ENCODE data around the gene EBLN2. TPM values are rescaled to one million over a fixed set of nuclear protein-coding genes. Genes with fewer than 3 reads are reported as not detected.

The EBLN2 gene
- total RNA-seq, 1 donor = 5.8 TPM

DNA sequence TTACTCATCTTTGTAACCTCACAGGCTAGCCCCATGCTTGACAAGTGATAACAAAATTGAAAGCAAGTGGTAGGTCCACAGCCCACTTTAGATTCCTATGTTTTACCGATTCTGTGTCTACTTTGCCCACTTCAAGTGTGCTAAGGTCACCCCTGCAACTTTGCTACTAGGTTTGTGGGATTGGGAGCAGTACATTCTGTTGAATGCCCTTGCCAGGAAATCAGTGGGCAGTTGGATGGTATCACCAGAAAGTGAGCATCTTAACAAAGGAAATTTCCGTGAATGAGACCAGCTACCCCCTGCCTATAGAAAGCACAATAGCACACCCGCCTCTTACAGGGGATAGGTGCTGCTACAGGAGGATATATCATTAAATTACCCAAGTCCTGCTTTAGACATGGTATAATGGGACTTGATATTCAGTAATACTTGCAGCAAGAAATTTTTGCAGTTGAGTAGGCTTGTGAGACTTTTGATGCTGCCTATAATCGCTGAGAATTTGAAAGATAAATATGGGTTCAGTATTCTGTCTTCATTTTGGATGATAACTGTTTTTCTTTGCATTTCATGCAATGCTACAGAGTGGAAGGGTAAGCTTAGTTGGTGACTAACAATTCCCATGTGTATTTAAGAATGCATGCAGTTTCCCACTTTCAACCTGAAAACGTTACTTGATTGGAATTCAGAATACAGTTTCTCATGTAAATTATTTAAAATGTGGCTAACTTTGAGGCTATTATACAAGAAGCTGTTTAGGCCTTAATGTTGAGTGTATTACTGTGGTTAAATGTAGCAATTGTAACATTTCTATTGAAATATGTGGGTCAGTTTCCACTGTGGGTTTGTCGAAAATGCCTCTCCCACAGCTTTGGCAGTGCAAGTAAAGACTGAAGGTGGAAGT, 9.5 kb downstream of the EBLN2 start:
- peak; percentile 87 for DNase-seq (ENCODE audit: low read depth)
- TF ChIP-seq, protein P1, sequence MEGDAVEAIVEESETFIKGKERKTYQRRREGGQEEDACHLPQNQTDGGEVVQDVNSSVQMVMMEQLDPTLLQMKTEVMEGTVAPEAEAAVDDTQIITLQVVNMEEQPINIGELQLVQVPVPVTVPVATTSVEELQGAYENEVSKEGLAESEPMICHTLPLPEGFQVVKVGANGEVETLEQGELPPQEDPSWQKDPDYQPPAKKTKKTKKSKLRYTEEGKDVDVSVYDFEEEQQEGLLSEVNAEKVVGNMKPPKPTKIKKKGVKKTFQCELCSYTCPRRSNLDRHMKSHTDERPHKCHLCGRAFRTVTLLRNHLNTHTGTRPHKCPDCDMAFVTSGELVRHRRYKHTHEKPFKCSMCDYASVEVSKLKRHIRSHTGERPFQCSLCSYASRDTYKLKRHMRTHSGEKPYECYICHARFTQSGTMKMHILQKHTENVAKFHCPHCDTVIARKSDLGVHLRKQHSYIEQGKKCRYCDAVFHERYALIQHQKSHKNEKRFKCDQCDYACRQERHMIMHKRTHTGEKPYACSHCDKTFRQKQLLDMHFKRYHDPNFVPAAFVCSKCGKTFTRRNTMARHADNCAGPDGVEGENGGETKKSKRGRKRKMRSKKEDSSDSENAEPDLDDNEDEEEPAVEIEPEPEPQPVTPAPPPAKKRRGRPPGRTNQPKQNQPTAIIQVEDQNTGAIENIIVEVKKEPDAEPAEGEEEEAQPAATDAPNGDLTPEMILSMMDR (IDR thresholded peaks at IDR 0.05; ENCODE audit: insufficient read depth, low read length) = no peak
- no peak overlapping the region for H3K4me3 ChIP-seq (ENCODE audit: low read depth, low read length)

DNA sequence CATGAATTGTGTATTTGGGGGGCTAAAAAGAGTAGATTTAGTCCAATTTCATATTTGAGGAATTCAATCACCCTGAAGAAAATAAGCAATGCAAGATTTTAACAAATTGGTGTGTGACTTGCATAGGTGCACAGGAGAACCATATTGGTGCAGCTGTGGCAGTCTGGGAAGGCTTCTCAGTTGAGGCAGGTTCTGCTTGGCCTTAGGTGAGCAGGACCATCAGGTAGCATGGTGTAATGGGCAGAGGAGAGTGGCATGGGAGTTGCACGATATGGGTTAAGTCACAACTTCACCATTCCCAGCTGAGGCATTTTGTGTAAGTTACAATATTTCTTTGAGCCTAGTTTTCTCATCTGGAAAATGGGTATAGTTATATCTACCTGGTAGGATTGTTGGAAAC, 10.5 kb downstream of the EBLN2 start:
- no peak overlapping the region for H3K4me3 ChIP-seq (ENCODE audit: low read depth, low read length)
- TF ChIP-seq, protein P1 (IDR thresholded peaks at IDR 0.05; ENCODE audit: insufficient read depth, low read length) = no peak
- DNase-seq (ENCODE audit: low read depth) = no peak

DNA sequence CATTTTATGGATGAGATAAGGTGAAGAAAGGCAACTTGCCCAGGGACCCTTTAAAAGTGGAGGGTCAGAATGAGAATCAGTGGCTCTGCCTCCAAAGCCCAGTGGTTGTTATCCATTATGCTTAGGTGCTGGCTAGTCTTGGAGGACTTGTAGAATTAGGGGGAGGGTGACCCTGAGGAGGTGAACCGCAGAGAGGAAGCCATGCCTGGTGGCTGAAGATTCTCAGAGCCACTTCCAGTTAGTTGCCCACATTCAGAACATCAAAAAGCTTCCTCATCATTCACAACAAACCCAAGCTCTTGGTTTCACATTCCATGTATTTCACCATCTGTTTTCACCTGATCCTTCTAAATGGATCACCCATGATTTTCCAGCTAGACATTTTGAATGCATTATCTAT, 11.2 kb downstream of the EBLN2 start:
- TF ChIP-seq, protein P1 (IDR thresholded peaks at IDR 0.05; ENCODE audit: insufficient read depth, low read length) = no peak
- H3K4me3 ChIP-seq (ENCODE audit: low read depth, low read length) = no peak overlapping the region
- no peak for DNase-seq (ENCODE audit: low read depth)

DNA sequence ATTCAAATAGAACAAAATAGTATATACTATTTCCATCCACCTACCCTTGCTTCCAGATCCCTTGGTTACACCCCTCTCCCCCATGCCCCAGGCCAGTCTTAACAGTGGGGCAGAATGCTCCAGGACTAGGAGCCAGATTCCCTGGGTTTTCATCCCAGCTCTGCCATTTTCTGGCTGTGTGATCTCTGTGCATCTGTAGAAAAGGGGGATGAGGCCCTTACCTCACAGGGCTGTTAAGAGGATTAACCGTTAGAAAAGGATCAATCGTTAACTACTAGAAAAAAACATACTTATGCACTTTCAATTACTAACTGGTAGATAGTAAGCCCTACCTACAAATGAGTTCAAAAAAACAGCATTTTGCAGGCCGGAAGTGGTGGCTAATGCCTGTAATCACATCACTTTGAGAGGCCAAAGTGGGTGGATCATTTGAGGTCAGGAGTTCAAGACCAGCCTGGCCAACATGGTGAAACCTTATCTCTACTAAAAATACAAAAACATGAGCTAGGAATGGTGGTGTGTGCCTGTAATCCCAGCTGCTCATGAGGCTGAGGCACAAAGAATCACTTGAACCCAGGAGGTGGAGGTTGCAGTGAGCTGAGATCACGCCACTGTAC, 11.7 kb downstream of the EBLN2 start:
- DNase-seq (ENCODE audit: low read depth) = peak; percentile 51
- H3K4me3 ChIP-seq (ENCODE audit: low read depth, low read length) = no peak overlapping the region
- TF ChIP-seq, protein P1 (IDR thresholded peaks at IDR 0.05; ENCODE audit: insufficient read depth, low read length) = no peak

DNA sequence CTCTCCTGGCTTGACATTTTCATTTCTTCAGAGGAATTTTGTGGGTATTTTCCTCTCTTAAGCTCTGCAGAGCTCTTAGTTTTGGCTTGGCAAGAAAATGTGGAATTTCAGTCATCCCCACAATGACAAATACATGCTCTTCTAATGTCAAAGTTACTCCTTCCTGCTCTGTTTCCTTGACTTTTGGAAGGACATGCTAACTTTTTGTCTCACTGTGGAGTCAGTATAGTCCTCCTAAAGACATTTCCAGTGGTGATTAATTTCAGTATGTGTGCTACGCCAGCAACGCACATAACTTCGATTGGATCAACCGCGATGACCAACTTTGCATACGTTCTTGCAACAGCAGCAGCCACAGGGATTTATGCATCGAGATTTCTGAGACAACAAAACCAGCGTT, 13.3 kb downstream of the EBLN2 start:
- TF ChIP-seq, protein P1 (IDR thresholded peaks at IDR 0.05; ENCODE audit: insufficient read depth, low read length) = no peak
- H3K4me3 ChIP-seq (ENCODE audit: low read depth, low read length) = no peak overlapping the region
- DNase-seq (ENCODE audit: low read depth) = no peak

DNA sequence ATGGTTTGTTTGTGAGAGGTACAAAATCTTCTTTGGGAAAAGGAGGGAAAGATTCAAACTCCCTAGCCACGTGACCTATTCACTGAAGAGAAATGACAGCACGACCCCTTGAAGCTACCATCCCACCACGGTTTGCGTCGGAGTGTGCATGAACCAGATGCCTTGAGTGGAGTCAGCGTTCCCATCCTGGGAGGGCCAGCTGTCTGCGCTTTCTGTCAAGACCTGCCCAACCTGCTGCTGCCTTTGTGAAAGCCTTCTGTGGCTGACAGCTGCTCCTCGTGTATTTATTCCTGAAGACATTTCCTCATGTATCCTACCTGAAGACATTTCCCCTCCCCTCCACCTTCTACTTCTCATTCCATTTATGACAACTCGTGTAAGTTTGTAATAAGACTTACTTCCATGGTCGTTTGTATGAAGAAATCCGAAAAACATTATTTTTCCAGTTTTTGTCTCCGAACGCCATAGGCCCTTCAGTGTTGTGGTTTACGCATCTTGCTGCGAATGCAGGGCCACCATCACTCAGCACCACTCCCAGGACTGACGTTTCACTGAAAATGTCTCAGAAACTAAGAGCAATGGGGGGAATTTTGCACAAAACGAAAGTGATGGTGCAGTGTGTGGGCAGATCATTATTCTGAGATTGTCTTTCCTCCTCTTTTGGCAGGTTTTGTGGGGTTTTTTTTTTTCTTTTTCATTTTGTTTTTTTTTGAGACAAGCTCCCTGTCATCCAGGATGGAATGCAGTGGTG, 18.9 kb downstream of the EBLN2 start:
- DNase-seq (ENCODE audit: low read depth) = no peak
- H3K4me3 ChIP-seq (ENCODE audit: low read depth, low read length) = no peak overlapping the region
- TF ChIP-seq, protein P1 (IDR thresholded peaks at IDR 0.05; ENCODE audit: insufficient read depth, low read length) = no peak

All from fibroblast of the aortic adventitia (primary cell).